BLaER1 treated with 17β-estradiol and CSF1 and Interleukin-3, amounts not matched to agents 10 nM and 100 nM (cell line): ENCODE results near the gene COX7B2.
A peak's percentile ranks its signal among the peaks of the same experiment; 100 is the strongest.

Experiments
- H3K27ac ChIP-seq, 11 experiments: shearing (Covaris generic); formaldehyde crosslinking; 2 replicates each; pipeline ENCODE4 v1.8.1; 2022
- H3K27me3 ChIP-seq, 11 experiments: shearing (Covaris generic); formaldehyde crosslinking; 2 replicates each; pipeline ENCODE4 v1.8.1; 2022
- H3K36me3 ChIP-seq, 11 experiments: shearing (Covaris generic); formaldehyde crosslinking; 2 replicates each; pipeline ENCODE4 v1.8.1; 2022
- H3K4me1 ChIP-seq, 10 experiments: shearing (Covaris generic); formaldehyde crosslinking; 2 replicates each; pipeline ENCODE4 v1.8.1; 2022
- H3K4me2 ChIP-seq, 11 experiments: shearing (Covaris generic); formaldehyde crosslinking; 2 replicates each; pipeline ENCODE4 v1.8.1; 2022
- H3K4me3 ChIP-seq, 10 experiments: shearing (Covaris generic); formaldehyde crosslinking; 2 replicates each; pipeline ENCODE4 v1.8.1; 2022
- H3K9ac ChIP-seq, 11 experiments: shearing (Covaris generic); formaldehyde crosslinking; 2 replicates each; pipeline ENCODE4 v1.8.1; 2022
- H3K9me3 ChIP-seq, 11 experiments: shearing (Covaris generic); formaldehyde crosslinking; replicated peaks in 1 of 11; 2 replicates each; pipeline ENCODE4 v1.8.1; 2022
- H4K20me1 ChIP-seq, 11 experiments: shearing (Covaris generic); formaldehyde crosslinking; 2 replicates each; pipeline ENCODE4 v1.8.1; 2022
- Cebpa-rat ChIP-seq, 11 experiments: shearing (Covaris generic); IDR thresholded peaks; 2 replicates each; pipeline ENCODE4 v1.8.1; 2022

Gene COX7B2

DNA sequence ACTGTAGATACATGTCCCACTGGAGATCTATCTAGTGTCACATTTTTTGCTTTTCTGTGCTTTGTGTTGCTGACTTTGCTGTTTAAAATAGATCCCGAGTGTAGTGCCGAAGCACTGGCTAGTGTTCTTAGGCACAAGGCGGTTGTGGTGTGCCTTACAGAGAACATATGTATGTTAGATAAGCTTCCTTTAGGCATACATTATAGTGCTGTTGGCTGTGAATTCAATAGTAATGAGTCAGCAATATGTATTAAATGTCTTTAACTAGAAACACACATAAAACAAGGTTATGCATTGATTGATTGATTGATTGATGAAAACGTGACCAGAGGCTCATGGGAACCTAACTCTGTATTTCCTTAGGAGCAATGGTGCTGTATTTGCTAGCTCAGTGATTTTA, 56.2 kb downstream of the COX7B2 start:
- Histone ChIP-seq H3K4me3 (no peak overlapping the region), H3K9ac (no peak overlapping the region), H4K20me1 (no peaks in the 10 kb centered on the region), H3K9me3 (no peaks in the 10 kb centered on the region), H3K4me1 (peaks cover 0 to 7% (median 0%) of the 10 kb centered on the region in 10 experiments; a peak in 2 of 20 replicates), H3K36me3 (no peaks in the 10 kb centered on the region), H3K27me3 (no peaks in the 10 kb centered on the region), H3K4me2 (no peak overlapping the region), H3K27ac (no peak overlapping the region)
- no peak for TF ChIP-seq Cebpa-rat (IDR thresholded peaks at IDR 0.05)

DNA sequence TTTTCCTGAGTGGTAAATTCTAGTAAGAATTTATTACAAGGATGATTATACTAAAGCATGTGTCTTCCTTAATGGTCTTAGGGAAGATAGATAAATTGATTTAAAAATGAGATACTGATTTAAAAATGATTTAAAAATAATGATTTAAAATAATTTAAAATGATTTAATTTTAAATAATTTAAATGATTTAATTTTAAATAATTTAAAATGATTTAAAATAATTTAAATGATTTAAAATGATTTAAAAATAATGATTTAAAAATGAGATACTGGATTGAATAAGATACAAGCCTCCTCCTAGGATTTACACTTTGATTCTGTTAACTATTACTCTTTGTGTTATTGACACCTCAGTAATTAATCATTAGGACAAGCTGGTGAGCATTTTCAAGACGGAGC, 59.0 kb downstream of the COX7B2 start:
- no peaks in the 10 kb centered on the region for H3K27me3 ChIP-seq
- no peak for TF ChIP-seq Cebpa-rat (IDR thresholded peaks at IDR 0.05)
- no peaks in the 10 kb centered on the region for H3K9me3 ChIP-seq
- H3K4me2 ChIP-seq, result no peak overlapping the region
- H3K4me1 ChIP-seq, result no peaks in the 10 kb centered on the region
- no peaks in the 10 kb centered on the region for H4K20me1 ChIP-seq
- no peak overlapping the region for H3K27ac ChIP-seq
- H3K4me3 ChIP-seq, result no peak overlapping the region
- no peak overlapping the region for H3K9ac ChIP-seq
- no peaks in the 10 kb centered on the region for H3K36me3 ChIP-seq

DNA sequence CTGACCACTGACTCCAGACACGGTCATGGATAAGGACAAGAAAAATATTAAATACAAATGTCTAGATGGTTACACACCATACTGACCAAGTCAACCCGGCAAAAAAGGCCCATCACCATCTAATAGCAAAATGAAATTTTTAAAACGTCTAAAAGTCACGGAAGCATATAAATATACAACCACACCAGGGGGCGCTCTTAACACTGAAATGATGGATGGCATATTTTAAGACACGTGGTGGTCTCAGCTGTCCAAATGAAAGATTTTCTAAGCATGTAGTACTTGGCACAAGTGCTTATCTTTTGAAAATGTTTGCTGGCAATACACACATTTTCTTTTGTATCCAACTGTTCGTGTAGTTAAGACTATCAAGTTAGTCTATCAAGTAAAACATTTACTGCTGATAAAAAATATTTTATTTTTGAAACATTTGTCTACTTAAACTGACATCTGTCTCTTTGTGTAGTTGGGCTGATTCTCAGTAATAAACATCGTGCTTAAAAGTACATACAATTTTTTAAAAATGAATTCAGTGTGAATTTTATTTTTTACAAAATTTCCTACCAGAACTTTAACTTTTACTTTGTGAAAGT, 64.6 kb downstream of the COX7B2 start:
- no peaks in the 10 kb centered on the region for H3K36me3 ChIP-seq
- H4K20me1 ChIP-seq, result no peaks in the 10 kb centered on the region
- H3K4me1 ChIP-seq, result peaks cover under 1 to 12% (median 8%) of the 10 kb centered on the region in 10 experiments; a peak in 18 of 20 replicates
- no peak overlapping the region for H3K9ac ChIP-seq
- H3K4me2 ChIP-seq, result no peak overlapping the region
- no peak for TF ChIP-seq Cebpa-rat (IDR thresholded peaks at IDR 0.05)
- H3K9me3 ChIP-seq, result no peaks in the 10 kb centered on the region
- H3K27ac ChIP-seq, result no peak overlapping the region
- H3K4me3 ChIP-seq, result no peak overlapping the region
- no peaks in the 10 kb centered on the region for H3K27me3 ChIP-seq

DNA sequence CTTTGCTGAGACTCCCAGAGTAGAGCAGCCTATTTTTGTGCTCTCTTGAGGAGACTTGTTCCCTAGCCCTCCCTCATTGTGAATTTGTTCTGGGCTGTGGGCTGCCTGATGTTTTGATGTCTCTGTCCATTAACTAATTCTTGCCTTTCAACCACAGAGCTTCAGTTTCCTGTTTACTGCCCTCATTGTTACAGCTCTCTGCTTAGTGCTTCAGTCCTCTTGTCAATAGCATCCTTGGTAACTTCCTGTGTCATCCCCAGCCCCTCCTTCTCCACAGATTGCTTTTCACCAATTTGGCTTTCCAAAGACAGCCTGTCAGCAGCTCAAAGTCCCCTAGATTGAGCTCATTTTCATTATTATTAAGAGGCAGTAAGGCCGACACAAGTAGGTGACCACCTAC, 69.9 kb downstream of the COX7B2 start:
- Histone ChIP-seq H3K27ac (peak overlapping the region in 6 of 11 experiments; percentile 0 to 49 (median 40); a peak in 9 of 22 replicates), H3K27me3 (no peaks in the 10 kb centered on the region), H3K4me3 (no peak overlapping the region), H3K36me3 (no peaks in the 10 kb centered on the region), H4K20me1 (no peaks in the 10 kb centered on the region), H3K9me3 (no peaks in the 10 kb centered on the region), H3K4me1 (peaks cover 9 to 29% (median 22%) of the 10 kb centered on the region in 10 experiments), H3K9ac (0 out of 22 replicates have a peak overlapping the region, but pooled peaks of 1 of the 11 experiments have one; percentile 4), H3K4me2 (peak overlapping the region in 10 of 11 experiments; percentile 16 to 67 (median 59); a peak in 21 of 22 replicates)
- no peak for TF ChIP-seq Cebpa-rat (IDR thresholded peaks at IDR 0.05)

DNA sequence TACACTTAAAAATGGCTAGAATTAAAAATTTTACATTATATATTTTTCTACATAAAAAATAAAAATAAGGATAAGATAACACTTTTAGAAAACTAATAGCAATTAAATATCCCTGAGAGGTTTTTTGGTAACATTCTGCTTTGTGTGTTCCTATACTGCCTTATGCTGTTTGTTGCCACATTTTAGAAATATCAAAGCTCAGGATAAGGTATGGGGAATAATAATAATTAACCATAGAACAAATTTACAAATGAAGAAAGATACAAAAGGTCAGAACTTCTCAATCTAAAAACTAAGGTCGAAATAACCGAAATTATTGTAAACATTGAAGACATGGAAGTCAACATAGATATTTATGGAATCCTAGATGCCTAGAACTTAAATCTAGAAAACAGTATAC, 71.4 kb downstream of the COX7B2 start:
- H3K36me3 ChIP-seq, result no peaks in the 10 kb centered on the region
- peaks cover 9 to 29% (median 22%) of the 10 kb centered on the region in 10 experiments for H3K4me1 ChIP-seq
- no peaks in the 10 kb centered on the region for H3K27me3 ChIP-seq
- no peak overlapping the region; a peak in 1 of 22 replicates for H3K4me2 ChIP-seq
- no peak overlapping the region for H3K27ac ChIP-seq
- peaks cover 0 to 5% (median 0%) of the 10 kb centered on the region in 11 experiments; a peak in 6 of 22 replicates for H3K9me3 ChIP-seq
- TF ChIP-seq Cebpa-rat (IDR thresholded peaks at IDR 0.05), result no peak
- no peak overlapping the region for H3K4me3 ChIP-seq
- H4K20me1 ChIP-seq, result no peaks in the 10 kb centered on the region
- no peak overlapping the region for H3K9ac ChIP-seq

DNA sequence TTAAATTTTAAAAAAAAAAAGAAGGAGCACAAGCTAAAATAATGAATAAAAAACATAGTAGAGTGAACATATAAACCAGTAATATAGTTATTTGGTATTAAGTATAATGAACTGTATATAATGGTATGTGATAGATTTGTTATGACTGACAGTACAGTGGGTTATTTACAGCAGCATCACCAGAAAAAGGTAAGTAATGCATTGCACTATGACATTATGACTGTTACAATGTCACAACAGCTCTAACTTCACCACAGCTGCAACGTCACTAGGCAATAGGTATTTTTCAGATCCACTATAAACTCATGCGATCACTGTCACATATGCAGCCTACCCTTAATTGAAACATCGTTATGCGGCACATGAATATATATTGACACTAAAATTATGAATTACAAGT, 72.5 kb downstream of the COX7B2 start:
- H3K4me2 ChIP-seq, result no peak overlapping the region
- H4K20me1 ChIP-seq, result no peaks in the 10 kb centered on the region
- H3K9ac ChIP-seq, result no peak overlapping the region
- peaks cover 9 to 29% (median 22%) of the 10 kb centered on the region in 10 experiments for H3K4me1 ChIP-seq
- no peak overlapping the region for H3K27ac ChIP-seq
- H3K9me3 ChIP-seq, result peaks cover 0 to 14% (median 5%) of the 10 kb centered on the region in 11 experiments; a peak in 13 of 22 replicates
- no peak overlapping the region for H3K4me3 ChIP-seq
- TF ChIP-seq Cebpa-rat (IDR thresholded peaks at IDR 0.05), result no peak
- H3K27me3 ChIP-seq, result no peaks in the 10 kb centered on the region
- no peaks in the 10 kb centered on the region for H3K36me3 ChIP-seq

DNA sequence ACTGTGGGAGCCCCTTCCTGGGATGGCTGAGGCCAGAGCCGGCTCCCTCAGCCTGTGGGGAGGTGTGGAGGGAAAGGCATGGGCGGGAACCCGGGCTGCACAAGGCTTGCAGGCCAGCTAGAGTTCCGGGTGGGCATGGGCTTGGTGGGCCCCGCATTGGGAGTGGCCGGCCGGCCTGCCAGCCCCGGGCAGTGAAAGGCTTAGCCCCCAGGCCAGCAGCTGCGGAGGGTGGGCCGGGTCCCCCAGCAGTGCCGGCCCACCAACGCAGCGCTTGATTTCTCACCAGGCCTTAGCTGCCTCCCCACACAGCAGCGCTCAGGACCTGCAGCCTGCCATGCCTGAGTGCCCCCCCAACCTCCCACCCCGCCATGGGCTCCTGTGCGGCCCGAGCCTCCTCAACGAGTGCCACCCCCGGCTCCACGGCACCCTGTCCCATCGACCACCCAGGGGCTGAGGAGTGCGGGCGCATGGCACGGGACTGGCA, 78.0 kb downstream of the COX7B2 start:
- no peak overlapping the region for H3K4me2 ChIP-seq
- no peak overlapping the region for H3K9ac ChIP-seq
- H3K27me3 ChIP-seq, result no peaks in the 10 kb centered on the region
- H3K27ac ChIP-seq, result no peak overlapping the region
- no peaks in the 10 kb centered on the region for H3K4me1 ChIP-seq
- no peak overlapping the region for H3K4me3 ChIP-seq
- peaks cover 0 to 24% (median 19%) of the 10 kb centered on the region in 11 experiments; a peak in 15 of 22 replicates for H3K9me3 ChIP-seq
- H4K20me1 ChIP-seq, result no peaks in the 10 kb centered on the region
- no peaks in the 10 kb centered on the region for H3K36me3 ChIP-seq
- TF ChIP-seq Cebpa-rat (IDR thresholded peaks at IDR 0.05), result no peak

- no peaks in the 10 kb centered on the region for H3K4me1 ChIP-seq
- no peak overlapping the region for H3K4me2 ChIP-seq
- H3K27ac ChIP-seq, result no peak overlapping the region
- no peaks in the 10 kb centered on the region for H4K20me1 ChIP-seq
- no peaks in the 10 kb centered on the region for H3K27me3 ChIP-seq
- H3K9ac ChIP-seq, result no peak overlapping the region
- peaks cover 1 to 5% (median 4%) of the 10 kb centered on the region in 11 experiments; a peak in 15 of 22 replicates for H3K9me3 ChIP-seq
- no peak for TF ChIP-seq Cebpa-rat (IDR thresholded peaks at IDR 0.05)
- no peak overlapping the region for H3K4me3 ChIP-seq
- H3K36me3 ChIP-seq, result no peaks in the 10 kb centered on the region
Measured at GRCh38 chr4:46820154-46820553, 88.9 kb downstream of the COX7B2 start.

DNA sequence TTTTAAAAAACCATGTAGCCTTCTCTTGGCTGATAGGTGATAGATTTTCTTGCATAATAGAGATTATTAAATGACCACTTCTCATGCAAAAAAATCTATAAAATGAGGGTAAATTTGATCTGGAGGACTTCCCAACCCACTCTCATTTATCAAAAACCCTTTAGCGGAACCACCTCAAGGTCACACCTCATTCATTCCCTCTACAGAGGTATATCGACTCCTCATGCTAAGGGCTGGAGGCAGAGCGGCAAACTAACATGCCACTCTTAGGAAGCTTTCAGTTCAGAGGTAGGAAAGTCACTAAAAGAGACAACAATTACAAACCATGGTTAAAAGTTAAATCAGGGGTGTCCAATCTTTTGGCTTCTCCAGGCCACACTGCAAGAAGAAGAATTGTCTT, 90.0 kb downstream of the COX7B2 start:
- no peaks in the 10 kb centered on the region for H3K4me1 ChIP-seq
- H3K4me3 ChIP-seq, result no peak overlapping the region

DNA sequence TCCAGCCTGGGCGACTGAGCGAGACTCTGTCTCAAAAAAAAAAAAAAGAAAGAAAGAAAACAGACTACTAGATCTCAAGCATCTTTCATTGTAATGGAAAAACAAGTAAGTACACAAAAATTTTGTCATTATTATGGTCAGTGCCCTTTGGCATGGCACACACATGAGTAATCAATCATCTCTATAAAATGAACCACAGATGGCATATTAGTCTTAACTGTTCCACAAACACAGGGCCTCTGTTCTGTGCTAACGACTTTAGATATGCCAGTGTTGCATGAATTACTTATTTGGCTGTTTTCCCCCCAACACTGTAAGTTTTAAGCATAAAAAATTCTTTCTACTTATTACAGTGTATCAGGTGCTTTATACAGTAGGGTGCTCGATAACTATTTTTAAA, 90.4 kb downstream of the COX7B2 start:
- Histone ChIP-seq H3K4me2 (no peak overlapping the region), H3K9ac (no peak overlapping the region)

More for the DNA sequence above, 90.0 kb downstream of the COX7B2 start:
- H3K36me3 ChIP-seq, result no peaks in the 10 kb centered on the region
- H4K20me1 ChIP-seq, result no peaks in the 10 kb centered on the region
- H3K9me3 ChIP-seq, result no peaks in the 10 kb centered on the region
- no peak for TF ChIP-seq Cebpa-rat (IDR thresholded peaks at IDR 0.05)
- no peaks in the 10 kb centered on the region for H3K27me3 ChIP-seq
- H3K4me2 ChIP-seq, result no peak overlapping the region
- no peak overlapping the region for H3K9ac ChIP-seq
- no peak overlapping the region for H3K27ac ChIP-seq

More for the DNA sequence above, 90.4 kb downstream of the COX7B2 start:
- no peak overlapping the region for H3K4me3 ChIP-seq
- H3K36me3 ChIP-seq, result no peaks in the 10 kb centered on the region
- no peak overlapping the region for H3K27ac ChIP-seq
- H3K9me3 ChIP-seq, result no peaks in the 10 kb centered on the region
- H3K27me3 ChIP-seq, result no peaks in the 10 kb centered on the region
- no peaks in the 10 kb centered on the region for H4K20me1 ChIP-seq
- TF ChIP-seq Cebpa-rat (IDR thresholded peaks at IDR 0.05), result no peak
- no peaks in the 10 kb centered on the region for H3K4me1 ChIP-seq
